Ovary (tissue), 9 donors: Measurements from ENCODE around the gene RPLP2. TPM values are rescaled to one million over a fixed set of nuclear protein-coding genes. Genes with fewer than 3 reads are reported as not detected.

ENCODE experiments used
- DNase-seq, 5 donors: peaks; one replicate each; pipeline ENCODE4 v3.0.0-alpha.2; 2019 to 2020
- H3K27ac ChIP-seq, 2 donors: fragments of 200-600 bp; one replicate each; pipeline versions ENCODE4 v1.5.1 to v1.8.0; 2019 to 2022
- H3K27me3 ChIP-seq: fragments of 200-600 bp; one replicate; pipeline ENCODE4 v1.8.0; 2022
- H3K36me3 ChIP-seq: fragments of 200-600 bp; sonication (generic); one replicate; pipeline ENCODE4 v1.5.1; 2019
- H3K4me1 ChIP-seq: one replicate; pipeline ENCODE4 v1.8.1; 2013; ENCODE audit warnings: mild to moderate bottlenecking, moderate library complexity; ENCODE audit not compliant: insufficient read depth
- H3K4me3 ChIP-seq: fragments of 200-600 bp; sonication (generic); one replicate; pipeline ENCODE4 v1.5.1; 2017
- H3K9me3 ChIP-seq, 2 donors: fragments of 200-600 bp in 1 of 2; sonication (generic) in 1 of 2; one replicate each; pipeline versions ENCODE4 v1.5.1 to v1.8.1; 2013 to 2019; ENCODE audit warnings: mild to moderate bottlenecking in 1 of 2, moderate library complexity in 1 of 2
- EP300 ChIP-seq: sonication (generic); formaldehyde crosslinking; IDR thresholded peaks from one replicate; pipeline ENCODE4 v1.6.1; 2017; ENCODE audit warnings: antibody characterized with exemption
- POLR2A ChIP-seq: fragments of 450-650 bp; IDR thresholded peaks from one replicate; pipeline ENCODE4 v1.6.1; 2017; ENCODE audit warnings: antibody characterized with exemption, mild to moderate bottlenecking, moderate library complexity
- WGBS, 3 donors: extraction: QIAGEN DNeasy Blood & Tissue Kit in 1 of 3; methylation state at CpG; one replicate each; pipeline versions ENCODE4 v1.1.5 to v1.1.7; 2013 to 2017; 5-methylcytosine and 5-hydroxymethylcytosine counted together
- intact Hi-C, 4 donors: fragments of 100-400 bp; cut with DNase I; formaldehyde crosslinking; loops; one replicate each; pipeline versions ENCODE4 v1.11.0 to v1.15.1; 2022 to 2023
- polyA plus RNA-seq, 2 donors: library from polyadenylated mRNA; stranded (reverse); fragments of 200-250 nt in 1 of 2; fragments of 350-450 nt in 1 of 2; fragmentation: Illumina TruSeq in 1 of 2; extraction: RNeasy Lipid Tissue Mini Kit (QIAGEN cat#74804) in 1 of 2; gene quantifications; one replicate each; pipeline ENCODE4 v1.2.3, GENCODE V29; 2013 to 2014
- total RNA-seq, 7 donors: library from RNA; depleted of rRNA in 2 of 7; stranded (reverse); fragments of >200 nt in 2 of 7; fragmentation: NEBNext Ultra II Directional in 3 of 7; extraction: Animal tissue kit (Norgen Biotek cat#: 25700) in 3 of 7; gene quantifications; one replicate each; pipeline versions ENCODE4 v1.1.0 to v1.2.4, GENCODE V29; 2016 to 2023
- TF ChIP-seq, protein P1 (sequence below), 3 donors: fragments of 450-650 bp in 2 of 3; fragments of 200-600 bp in 1 of 3; IDR thresholded peaks; one replicate each; pipeline versions ENCODE4 v1.5.1 to v1.8.0; 2016 to 2022; ENCODE audit warnings: antibody characterized with exemption in 3 of 3, mild to moderate bottlenecking in 1 of 3
- donor health status: DM: no; HTN: no; CAD: no; lungs with moderate emphysema.
- donor health status: DM: no; HTN: no; CAD: no.
- donor health status: Bipolar disorder and iron deficiency.
- donor health status: DM: yes; HTN: yes; CAD: no.
- donor health status: DM: no; HTN: no; CAD: no.
- donor health status: DM: yes; HTN: yes; CAD: no.

The RPLP2 gene
- total and polyA plus RNA-seq, 9 donors = 237 to 4,238 (median 2,804) TPM

DNA sequence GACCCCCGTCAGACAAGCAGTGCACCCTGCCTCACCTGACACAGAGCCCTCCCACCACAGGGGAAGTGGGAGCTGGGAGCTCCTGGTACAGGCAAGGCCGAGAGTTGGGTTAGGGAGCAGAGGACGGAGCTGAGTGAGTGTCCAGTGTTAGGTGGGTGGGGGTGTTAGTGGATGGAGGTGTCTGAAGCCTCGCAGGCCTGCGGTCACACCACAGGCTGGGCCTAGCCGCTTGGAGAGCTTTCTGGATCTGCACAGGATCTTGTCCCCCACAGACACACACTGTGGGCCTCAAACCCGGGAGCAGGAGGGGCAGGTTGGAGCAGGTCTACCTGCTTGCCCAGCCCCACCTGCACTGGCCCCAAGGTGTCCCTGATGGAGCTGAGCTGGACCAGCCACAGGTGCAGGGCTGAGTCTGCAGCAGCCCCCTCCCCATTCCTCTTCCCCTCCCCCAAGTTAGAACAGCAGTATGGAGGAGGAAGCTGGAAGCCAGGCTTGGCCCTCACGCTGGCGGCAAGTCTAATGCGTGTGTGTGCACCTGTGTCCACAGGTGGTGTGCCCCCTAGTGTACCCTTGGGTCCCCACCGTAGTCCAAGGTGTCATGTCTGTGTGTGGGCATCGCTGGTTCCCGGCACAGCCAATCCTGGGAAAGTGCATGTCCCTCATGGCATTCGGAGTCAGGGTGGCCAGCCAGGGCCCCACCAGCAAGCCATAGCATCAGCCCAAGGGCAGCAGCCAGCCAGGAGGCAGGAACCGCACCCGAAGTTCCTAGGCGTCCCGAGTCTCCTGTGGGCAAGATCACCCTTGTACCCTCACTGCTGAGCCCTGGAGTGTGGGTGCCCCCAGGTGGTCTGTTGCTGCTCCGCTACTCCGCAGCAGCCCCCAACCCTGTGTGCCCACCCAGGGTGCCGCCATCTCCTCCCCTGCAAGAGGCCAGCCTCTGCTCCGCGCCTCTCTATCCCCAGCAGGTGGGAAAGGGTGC is 30.5 kb upstream of the RPLP2 start:
- H3K27me3 ChIP-seq = no peaks in the 10 kb centered on the region
- TF ChIP-seq, protein P1, sequence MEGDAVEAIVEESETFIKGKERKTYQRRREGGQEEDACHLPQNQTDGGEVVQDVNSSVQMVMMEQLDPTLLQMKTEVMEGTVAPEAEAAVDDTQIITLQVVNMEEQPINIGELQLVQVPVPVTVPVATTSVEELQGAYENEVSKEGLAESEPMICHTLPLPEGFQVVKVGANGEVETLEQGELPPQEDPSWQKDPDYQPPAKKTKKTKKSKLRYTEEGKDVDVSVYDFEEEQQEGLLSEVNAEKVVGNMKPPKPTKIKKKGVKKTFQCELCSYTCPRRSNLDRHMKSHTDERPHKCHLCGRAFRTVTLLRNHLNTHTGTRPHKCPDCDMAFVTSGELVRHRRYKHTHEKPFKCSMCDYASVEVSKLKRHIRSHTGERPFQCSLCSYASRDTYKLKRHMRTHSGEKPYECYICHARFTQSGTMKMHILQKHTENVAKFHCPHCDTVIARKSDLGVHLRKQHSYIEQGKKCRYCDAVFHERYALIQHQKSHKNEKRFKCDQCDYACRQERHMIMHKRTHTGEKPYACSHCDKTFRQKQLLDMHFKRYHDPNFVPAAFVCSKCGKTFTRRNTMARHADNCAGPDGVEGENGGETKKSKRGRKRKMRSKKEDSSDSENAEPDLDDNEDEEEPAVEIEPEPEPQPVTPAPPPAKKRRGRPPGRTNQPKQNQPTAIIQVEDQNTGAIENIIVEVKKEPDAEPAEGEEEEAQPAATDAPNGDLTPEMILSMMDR (IDR thresholded peaks at IDR 0.05) = no peak
- TF ChIP-seq POLR2A = no peak
- TF ChIP-seq EP300 = no peak
- DNase-seq = peak in 2 of 5 donors; percentile 34
- no peaks in the 10 kb centered on the region for H3K9me3 ChIP-seq
- H3K27ac ChIP-seq = no peak overlapping the region
- H3K4me1 ChIP-seq = peaks cover 12% of the 10 kb centered on the region
- no peaks in the 10 kb centered on the region for H3K36me3 ChIP-seq
- intact Hi-C loops = no loop called here
- H3K4me3 ChIP-seq = no peak overlapping the region
- 86 to 90% (median 86%) methylated on average over 23 of the region's 23 CpGs for WGBS, 3 donors

DNA sequence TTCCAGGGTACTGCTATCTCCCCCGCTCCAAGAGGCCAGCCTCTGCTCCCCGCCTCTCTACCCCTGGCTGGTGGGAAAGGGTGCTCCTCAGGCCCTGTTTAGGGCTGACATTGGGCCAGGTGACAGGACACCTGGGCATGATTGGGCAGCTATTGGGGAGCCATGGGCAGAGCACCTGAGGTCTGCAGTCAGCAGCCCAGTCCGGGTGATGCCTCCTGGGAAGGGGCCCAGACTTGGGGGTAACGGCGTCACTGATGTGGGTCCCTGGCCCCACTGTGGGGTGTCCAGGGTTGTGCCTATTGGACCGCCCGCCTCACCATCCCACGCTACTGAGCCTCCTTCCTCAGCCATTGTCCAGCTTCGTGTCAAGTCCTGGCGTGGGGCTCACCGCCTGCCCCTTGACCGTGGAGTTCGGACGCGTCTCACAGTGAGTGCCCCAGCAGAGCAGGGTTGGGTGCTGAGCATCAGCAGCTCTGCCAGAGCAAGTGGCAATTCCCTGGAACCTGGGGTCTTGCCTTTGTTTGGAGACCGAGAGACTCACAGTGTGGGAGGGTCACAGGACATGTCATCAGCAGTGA is 29.7 kb upstream of the RPLP2 start:
- H3K4me1 ChIP-seq = peaks cover 10% of the 10 kb centered on the region
- no peaks in the 10 kb centered on the region for H3K27me3 ChIP-seq
- WGBS, 3 donors = 93 to 95% (median 93%) methylated on average over 16 of the region's 16 CpGs
- H3K4me3 ChIP-seq = no peak overlapping the region
- intact Hi-C loops = no loop called here
- TF ChIP-seq EP300 (no peak), POLR2A (no peak)
- TF ChIP-seq, protein P1 (IDR thresholded peaks at IDR 0.05) = no peak
- H3K36me3 ChIP-seq = no peaks in the 10 kb centered on the region
- peak in 2 of 5 donors; percentile 24 to 27 for DNase-seq
- no peak overlapping the region for H3K27ac ChIP-seq
- H3K9me3 ChIP-seq = no peaks in the 10 kb centered on the region

DNA sequence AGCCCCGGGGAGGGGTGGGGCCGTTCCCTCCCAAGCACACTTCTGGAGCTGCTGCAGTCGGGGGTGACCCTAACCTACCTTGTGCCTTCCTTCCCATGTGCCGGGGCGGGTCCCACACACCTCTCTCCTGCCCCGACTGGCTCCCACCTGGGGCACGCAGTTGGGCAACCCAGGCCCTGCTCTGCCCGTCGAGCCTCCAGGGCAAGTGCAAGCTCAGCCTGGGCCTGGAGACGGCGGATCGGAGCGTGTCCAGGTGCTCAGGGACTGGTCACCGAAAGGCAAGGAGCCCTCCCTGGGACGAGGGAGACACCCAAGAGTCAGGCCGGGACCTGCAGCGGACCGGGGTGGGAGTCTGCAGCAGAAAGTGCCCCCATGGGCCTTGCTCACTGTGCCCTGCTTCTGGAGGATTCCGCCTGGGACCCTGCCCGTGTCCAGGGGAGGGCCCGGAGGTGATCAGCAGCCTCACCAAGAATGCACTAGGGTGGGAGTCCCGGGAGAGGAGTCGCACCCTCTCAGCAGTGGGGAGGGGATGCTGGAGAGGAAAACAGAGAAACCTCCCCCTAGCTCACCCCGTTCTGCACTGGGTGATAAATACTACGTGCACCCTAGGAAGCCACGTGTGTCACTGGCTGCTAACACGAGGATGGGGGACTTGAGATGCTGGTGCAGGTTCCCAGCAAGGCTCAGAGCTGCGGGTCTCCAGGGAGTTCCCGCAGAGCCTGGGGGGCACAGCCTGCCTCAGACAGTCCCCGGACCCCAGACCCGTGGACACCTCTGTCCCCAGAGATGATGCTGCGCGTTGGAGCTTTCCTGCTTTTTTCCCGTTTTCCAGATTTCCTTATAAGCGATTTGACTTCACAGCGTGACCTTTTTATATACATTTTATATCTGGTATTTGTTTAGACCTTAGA is 27.2 kb upstream of the RPLP2 start:
- intact Hi-C loops = no loop called here
- DNase-seq = peak in 1 of 5 donors; percentile 21
- Histone ChIP-seq H3K9me3 (no peaks in the 10 kb centered on the region), H3K27me3 (no peaks in the 10 kb centered on the region), H3K4me3 (no peak overlapping the region), H3K36me3 (no peaks in the 10 kb centered on the region), H3K4me1 (peaks cover 5% of the 10 kb centered on the region), H3K27ac (no peak overlapping the region)
- TF ChIP-seq, protein P1 (IDR thresholded peaks at IDR 0.05) = no peak
- TF ChIP-seq EP300 (no peak), POLR2A (no peak)
- 70 to 72% (median 72%) methylated on average over 31 to 36 of the region's 36 CpGs for WGBS, 3 donors

- H3K27me3 ChIP-seq = no peaks in the 10 kb centered on the region
- intact Hi-C loops = no loop called here
- 24 to 30% (median 25%) methylated on average over 24 of the region's 24 CpGs for WGBS, 3 donors
Measured at GRCh38 chr11:783581-784015, 26.2 kb upstream of the RPLP2 start.

More at GRCh38 chr11:783581-784015, 26.2 kb upstream of the RPLP2 start:
- H3K27ac ChIP-seq = no peak overlapping the region
- DNase-seq = peak; percentile 64 to 79 (median 71)
- no peaks in the 10 kb centered on the region for H3K36me3 ChIP-seq
- no peaks in the 10 kb centered on the region for H3K9me3 ChIP-seq
- H3K4me1 ChIP-seq = no peaks in the 10 kb centered on the region
- H3K4me3 ChIP-seq = no peak overlapping the region
- TF ChIP-seq EP300 = no peak
- TF ChIP-seq, protein P1 (IDR thresholded peaks at IDR 0.05) = peak; percentile 42 to 53 (median 43)
